ENCODE data around the gene JOSD2.

GRCh38 chr19:50482916-50483315, 28.1 kb downstream of the JOSD2 start:
- no peak for TF ChIP-seq CTCF (IDR thresholded peaks at IDR 0.05)
- no peak for TF ChIP-seq POLR2A (IDR thresholded peaks at IDR 0.05)

All from lower leg skin (tissue), 3 donors.